ENCODE data around the gene STK39. TPM values are rescaled to one million over a fixed set of nuclear protein-coding genes. Genes with fewer than 3 reads are reported as not detected.

The STK39 gene
- total RNA-seq, 2 experiments from 2014 or later: 7.9 to 9.5 TPM

DNA sequence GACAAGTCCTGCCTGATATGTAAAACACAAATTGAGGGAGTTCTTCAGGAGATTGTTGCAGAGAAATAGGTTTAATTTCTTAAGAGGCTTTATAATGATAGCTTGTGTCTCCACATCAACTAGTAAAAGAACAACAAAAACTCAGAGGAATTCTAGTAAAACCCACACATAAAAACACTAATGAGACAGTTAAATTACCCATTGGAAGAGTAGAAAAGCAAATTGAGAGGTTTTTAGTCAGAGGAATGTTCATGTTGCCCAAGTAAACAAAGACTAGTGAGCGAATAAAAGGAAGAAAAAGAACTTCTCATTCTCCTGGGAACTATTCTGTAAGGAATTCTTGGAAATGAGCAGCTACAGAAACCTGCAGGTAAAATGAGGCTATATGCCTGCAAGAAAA is 330.6 kb downstream of the STK39 start:
- H3K4me1 ChIP-seq (ENCODE audit: insufficient read depth, low read length): no peaks in the 10 kb centered on the region
- no peaks in the 10 kb centered on the region for H3K4me1 Mint-ChIP-seq (ENCODE audit: low read depth)
- CTCF ChIA-PET: no interaction called here
- H3K27me3 Mint-ChIP-seq: peaks cover 13% of the 10 kb centered on the region
- H3K4me3 Mint-ChIP-seq: no peak overlapping the region
- TF ChIP-seq, protein P1, sequence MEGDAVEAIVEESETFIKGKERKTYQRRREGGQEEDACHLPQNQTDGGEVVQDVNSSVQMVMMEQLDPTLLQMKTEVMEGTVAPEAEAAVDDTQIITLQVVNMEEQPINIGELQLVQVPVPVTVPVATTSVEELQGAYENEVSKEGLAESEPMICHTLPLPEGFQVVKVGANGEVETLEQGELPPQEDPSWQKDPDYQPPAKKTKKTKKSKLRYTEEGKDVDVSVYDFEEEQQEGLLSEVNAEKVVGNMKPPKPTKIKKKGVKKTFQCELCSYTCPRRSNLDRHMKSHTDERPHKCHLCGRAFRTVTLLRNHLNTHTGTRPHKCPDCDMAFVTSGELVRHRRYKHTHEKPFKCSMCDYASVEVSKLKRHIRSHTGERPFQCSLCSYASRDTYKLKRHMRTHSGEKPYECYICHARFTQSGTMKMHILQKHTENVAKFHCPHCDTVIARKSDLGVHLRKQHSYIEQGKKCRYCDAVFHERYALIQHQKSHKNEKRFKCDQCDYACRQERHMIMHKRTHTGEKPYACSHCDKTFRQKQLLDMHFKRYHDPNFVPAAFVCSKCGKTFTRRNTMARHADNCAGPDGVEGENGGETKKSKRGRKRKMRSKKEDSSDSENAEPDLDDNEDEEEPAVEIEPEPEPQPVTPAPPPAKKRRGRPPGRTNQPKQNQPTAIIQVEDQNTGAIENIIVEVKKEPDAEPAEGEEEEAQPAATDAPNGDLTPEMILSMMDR (IDR thresholded peaks at IDR 0.05): no peak
- H3K4me3 ChIP-seq (ENCODE audit: low read length): no peak overlapping the region
- intact Hi-C loops (cut with DNase I, micrococcal nuclease): no loop called here
- H3K27me3 ChIP-seq (ENCODE audit: control insufficient read depth in 1 of 2, insufficient read depth in 2 of 2, low read length in 2 of 2): peaks cover 0 to 6% of the 10 kb centered on the region in 2 experiments
- H3K27ac ChIP-seq (ENCODE audit: low read depth in 1 of 2, low read length in 2 of 2): no peak overlapping the region
- no peaks in the 10 kb centered on the region for H3K9me3 Mint-ChIP-seq
- POLR2A ChIA-PET: no interaction called here
- no peak for DNase-seq
- no peaks in the 10 kb centered on the region for H3K36me3 Mint-ChIP-seq (ENCODE audit: low read depth)
- H3K9me3 ChIP-seq (ENCODE audit: control insufficient read depth in 1 of 2, insufficient read depth in 1 of 2, low read length in 2 of 2): no peaks in the 10 kb centered on the region
- H3K27ac Mint-ChIP-seq: no peak overlapping the region
- no peak for ATAC-seq (ENCODE audit: poor library complexity)
- H3K36me3 ChIP-seq (ENCODE audit: insufficient read depth, low read length): no peaks in the 10 kb centered on the region

DNA sequence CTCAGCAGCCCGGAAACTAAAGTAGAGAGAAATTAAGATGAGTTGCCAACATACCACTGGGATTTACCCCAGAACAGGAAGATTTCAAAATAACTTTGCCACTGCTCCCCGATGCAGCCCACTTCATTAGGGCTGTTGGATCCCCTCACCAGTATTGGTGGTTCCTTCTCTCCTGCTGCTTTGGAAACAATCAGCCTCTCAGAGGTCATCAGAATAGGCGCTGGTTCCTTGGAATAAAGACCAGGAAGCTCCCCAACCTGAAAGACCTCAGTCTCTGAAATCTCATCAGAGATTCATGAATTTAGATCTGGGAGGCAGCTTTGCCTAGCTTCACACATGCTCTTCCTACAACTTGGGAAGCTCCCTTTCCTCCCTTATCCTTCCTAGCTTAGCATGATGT is 332.4 kb downstream of the STK39 start:
- no peaks in the 10 kb centered on the region for H3K9me3 Mint-ChIP-seq
- H3K36me3 ChIP-seq (ENCODE audit: insufficient read depth, low read length): no peaks in the 10 kb centered on the region

DNA sequence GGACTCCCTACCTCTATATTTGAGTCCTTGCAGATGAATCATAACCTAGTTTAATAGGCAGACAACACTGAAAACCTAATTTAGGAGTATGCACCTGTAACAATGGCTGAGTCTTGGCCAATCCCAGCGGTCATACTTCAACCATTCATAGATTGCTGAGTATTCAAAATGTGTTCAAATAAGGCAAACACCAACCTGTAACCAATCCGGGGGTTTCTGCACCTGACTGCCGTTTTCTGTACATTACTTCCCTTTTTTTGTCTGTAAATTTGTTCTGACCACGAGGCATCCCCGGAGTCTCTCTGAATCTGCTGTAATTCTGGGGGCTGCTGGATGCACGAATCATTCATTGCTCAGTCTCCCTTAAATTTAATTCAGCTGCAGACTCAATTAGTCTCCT is 338.6 kb downstream of the STK39 start:
- no peaks in the 10 kb centered on the region for H3K27me3 ChIP-seq (ENCODE audit: control insufficient read depth in 1 of 2, insufficient read depth in 2 of 2, low read length in 2 of 2)
- Mint-ChIP-seq H3K4me1 (ENCODE audit: low read depth) (no peaks in the 10 kb centered on the region), H3K9me3 (no peaks in the 10 kb centered on the region), H3K27ac (no peak overlapping the region), H3K36me3 (ENCODE audit: low read depth) (no peaks in the 10 kb centered on the region), H3K27me3 (peaks cover 13% of the 10 kb centered on the region), H3K4me3 (no peak overlapping the region)
- H3K27ac ChIP-seq (ENCODE audit: low read depth in 1 of 2, low read length in 2 of 2): no peak overlapping the region
- TF ChIP-seq, protein P1 (IDR thresholded peaks at IDR 0.05): no peak
- no peak overlapping the region for H3K4me3 ChIP-seq (ENCODE audit: low read length)
- DNase-seq (no peak), ATAC-seq (ENCODE audit: poor library complexity) (no peak)
- no peaks in the 10 kb centered on the region for H3K4me1 ChIP-seq (ENCODE audit: insufficient read depth, low read length)
- no peaks in the 10 kb centered on the region for H3K36me3 ChIP-seq (ENCODE audit: insufficient read depth, low read length)
- no peaks in the 10 kb centered on the region for H3K9me3 ChIP-seq (ENCODE audit: control insufficient read depth in 1 of 2, insufficient read depth in 1 of 2, low read length in 2 of 2)
- POLR2A ChIA-PET: no interaction called here
- intact Hi-C loops (cut with DNase I, micrococcal nuclease): no loop called here
- CTCF ChIA-PET: no interaction called here

More for the DNA sequence above, 332.4 kb downstream of the STK39 start:
- intact Hi-C loops (cut with DNase I, micrococcal nuclease): no loop called here
- Mint-ChIP-seq H3K27ac (no peak overlapping the region), H3K36me3 (ENCODE audit: low read depth) (no peaks in the 10 kb centered on the region), H3K4me1 (ENCODE audit: low read depth) (no peaks in the 10 kb centered on the region), H3K4me3 (no peak overlapping the region), H3K27me3 (peaks cover 21% of the 10 kb centered on the region)
- peaks cover 0 to 6% of the 10 kb centered on the region in 2 experiments for H3K27me3 ChIP-seq (ENCODE audit: control insufficient read depth in 1 of 2, insufficient read depth in 2 of 2, low read length in 2 of 2)
- H3K4me3 ChIP-seq (ENCODE audit: low read length): no peak overlapping the region
- DNase-seq (no peak), ATAC-seq (ENCODE audit: poor library complexity) (no peak)
- POLR2A ChIA-PET: no interaction called here
- CTCF ChIA-PET: no interaction called here
- no peaks in the 10 kb centered on the region for H3K4me1 ChIP-seq (ENCODE audit: insufficient read depth, low read length)
- H3K27ac ChIP-seq (ENCODE audit: low read depth in 1 of 2, low read length in 2 of 2): no peak overlapping the region
- TF ChIP-seq, protein P1 (IDR thresholded peaks at IDR 0.05): no peak
- H3K9me3 ChIP-seq (ENCODE audit: control insufficient read depth in 1 of 2, insufficient read depth in 1 of 2, low read length in 2 of 2): no peaks in the 10 kb centered on the region
